Activated CD4-positive, CD25-positive, alpha-beta regulatory T cell treated with anti-CD3 and anti-CD28 coated beads, Interleukin-2, amount 50 U/mL, for 24 hours (primary cell): Measurements from ENCODE around the gene HOXB8.

Source experiments
- ATAC-seq, 2 donors: fragments of 150-1000 bp; cut with Tn5 transposase; one replicate each; pipeline ENCODE4 v1.10.0; 2021; ENCODE audit warnings: mild to moderate bottlenecking in 1 of 2, moderate library complexity in 1 of 2

HOXB8 gene

DNA sequence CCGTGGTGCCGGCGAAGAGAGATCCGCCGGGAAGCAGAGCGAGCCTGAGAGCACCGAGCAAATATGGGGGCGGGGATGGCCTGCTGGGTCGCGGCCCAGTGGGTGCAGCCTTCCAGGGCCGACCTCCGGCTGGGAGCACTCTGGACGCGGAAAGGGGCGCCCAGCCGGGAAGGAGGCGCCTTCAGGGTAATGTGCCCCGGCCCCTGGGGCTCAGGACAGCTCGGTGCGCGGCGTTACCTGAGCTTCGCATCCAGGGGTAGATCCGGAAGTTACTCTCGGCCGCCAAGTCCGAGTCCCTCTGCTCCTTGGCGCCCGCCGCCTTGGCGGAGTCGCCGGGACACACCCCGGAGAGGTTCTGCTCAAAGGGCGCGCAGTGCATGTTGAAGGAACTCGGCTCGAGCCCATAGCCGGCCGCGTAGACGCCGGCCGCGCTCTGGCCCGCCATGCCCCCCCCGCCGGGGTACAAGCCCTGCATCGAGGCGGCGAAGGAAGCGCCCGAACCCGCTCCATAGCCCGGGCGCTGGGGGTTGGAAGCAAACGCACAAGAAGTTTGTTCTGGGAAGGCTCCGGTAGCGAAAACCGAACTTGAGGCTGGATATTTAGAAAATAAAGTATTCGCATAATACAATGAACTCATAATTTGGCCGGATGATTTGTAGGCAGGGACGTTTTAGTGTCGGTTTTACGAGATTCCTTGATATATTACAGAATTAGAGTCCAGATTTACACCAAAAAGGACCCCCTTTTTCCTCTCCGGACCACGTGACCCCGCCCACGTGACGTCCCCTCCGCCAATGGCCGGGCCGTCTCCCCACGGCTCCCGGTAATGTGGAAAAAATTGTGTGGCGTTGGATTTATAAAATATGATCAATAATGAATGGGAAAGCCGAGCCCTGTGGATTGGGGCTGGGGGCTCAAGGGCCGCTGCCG, 4.5 kb downstream of the HOXB8 start, which contains the start of gene HOXB7:
TSS of gene HOXB7 (minus strand) at position 736 of the 930 bp plus-strand sequence. CDS start at position 637, 99 bp downstream.
- peak; percentile 30 to 40 for ATAC-seq

DNA sequence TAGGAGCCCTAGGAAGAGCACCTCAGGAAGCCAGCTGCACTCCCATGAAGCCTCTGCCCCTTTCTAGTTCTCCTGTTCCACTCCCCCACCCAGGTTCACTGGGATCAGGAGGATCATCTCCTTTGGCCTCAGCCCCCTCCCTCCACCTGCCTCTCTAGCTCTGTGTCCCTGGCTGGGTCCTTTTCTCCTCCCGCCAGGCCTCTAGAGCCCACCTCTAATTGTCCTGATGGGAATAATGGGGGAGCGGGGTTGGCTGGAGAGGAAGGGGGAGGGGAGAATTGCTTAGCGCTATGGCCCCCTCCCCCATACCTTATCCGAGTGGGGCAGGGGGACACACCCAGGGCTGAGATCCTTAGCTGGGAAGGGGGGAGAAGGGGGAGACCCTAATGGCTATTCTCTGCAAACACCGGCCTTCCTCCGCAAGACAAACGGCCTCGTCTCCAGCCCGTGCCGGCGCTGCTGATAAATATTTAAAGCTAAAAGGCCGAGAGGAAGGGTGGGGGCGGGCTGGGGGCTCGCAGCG, 5.3 kb downstream of the HOXB8 start:
- no peak for ATAC-seq

DNA sequence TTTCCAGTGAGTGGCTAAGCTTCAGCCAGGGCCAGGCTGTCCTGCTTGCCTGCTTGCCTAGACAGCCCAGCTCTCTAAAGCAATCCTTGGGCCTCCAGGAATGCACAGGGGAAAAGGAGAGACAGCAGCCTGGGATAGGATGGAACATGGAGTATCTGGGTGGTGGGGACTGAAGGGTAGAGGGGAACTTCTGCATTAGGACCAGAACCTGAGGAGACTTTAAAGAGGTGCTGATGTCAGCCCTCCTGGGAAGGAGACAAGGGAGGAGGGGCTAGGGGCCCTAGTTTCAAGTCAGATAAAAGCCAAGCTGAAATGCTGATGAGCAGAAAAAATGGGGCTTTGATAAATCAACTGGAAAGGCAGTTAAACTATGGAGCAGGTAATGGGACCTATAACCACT, 6.1 kb downstream of the HOXB8 start:
- ATAC-seq: no peak

DNA sequence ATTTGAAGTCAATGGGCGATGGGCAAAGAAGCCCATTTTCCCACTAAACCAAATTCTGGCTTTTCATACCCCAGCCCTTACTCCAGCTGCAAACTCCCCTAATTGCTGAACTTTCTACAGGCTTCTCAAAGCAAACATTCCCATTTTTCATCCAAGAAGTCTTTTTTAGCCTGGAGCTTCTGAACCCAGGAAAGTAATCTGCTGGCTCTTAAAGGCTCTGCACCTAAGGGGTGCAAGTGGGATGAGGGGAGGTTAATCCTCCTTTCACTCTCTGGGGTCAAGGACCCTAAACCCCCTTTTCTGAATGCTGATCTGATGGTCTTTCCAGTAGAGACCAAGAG, 6.6 kb downstream of the HOXB8 start:
- no peak for ATAC-seq

DNA sequence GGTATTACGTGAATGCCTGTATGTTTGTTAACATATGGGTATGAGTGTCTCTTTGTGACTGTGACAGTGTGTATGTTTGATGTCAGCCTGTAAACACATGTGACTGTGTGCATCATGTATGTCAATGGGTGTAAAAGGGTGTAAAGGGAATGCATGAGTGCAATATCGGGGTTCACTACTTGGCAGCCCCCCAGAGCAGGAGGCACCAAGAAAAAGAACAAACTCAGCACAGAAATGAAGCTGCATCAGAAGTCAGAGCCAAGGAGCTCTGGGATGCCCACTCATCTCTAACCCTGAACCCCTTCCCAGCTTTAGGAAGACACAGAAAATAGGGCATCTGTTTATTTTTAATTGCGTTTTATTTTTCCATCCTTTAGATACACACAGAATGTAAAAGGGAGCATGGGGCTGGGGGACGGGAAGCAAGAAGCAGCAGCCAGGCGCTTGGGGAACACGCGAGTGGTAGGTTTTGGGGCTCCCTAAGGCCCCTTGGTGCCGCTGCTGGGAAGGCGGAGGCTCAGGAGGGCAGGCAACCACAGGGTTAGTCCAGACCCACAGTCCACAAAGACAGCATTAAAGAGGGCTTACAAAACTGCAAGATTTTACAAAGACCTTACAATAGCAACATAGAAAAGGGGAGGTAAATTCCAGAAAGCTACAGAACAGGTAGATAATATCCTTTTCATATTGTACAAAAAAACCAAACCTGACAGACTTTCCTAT, 8.0 kb downstream of the HOXB8 start:
- ATAC-seq: no peak

DNA sequence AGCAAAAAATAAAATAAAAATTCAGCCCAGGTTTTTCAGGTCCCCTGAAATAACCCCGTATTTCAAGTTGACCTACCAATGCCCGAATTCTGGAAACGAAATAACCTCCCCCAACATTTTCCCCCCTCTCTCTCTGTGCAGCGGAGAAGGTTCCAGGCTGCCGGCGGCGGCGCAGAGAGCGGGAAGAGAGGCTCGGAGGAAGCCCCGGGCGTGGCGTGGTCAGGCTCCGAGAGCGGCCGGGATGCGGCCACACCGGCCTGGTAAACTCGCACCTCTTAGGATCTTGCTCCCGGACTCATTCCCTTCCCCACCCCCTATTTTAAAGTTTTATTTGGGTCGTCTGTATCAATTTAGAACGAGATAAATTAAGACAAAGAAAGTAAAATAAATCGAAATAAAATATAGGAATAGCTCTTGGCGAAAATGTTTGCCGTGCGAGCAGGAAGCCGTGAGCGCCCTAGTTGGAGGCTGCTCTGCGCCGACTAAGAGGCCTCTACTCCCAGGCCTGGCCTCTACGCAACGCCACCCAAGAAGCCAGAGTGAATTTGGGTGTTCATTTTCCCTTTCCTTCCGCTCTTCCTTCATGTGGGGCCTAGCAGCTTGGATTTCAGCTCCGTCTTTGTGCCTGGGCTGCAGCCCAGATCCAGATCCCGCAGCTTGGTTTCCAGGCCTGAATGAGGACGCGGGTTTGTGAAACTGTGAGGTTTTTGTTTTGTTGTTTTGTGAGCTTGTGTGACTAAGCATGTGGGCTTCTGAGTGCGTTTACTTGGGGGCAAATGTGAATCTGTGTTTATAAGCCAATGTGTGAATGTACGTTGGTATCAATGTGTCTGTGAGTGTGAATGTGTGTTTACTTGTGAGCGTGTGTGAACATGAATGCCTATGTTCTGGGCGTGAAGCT, 8.9 kb downstream of the HOXB8 start:
- no peak for ATAC-seq

DNA sequence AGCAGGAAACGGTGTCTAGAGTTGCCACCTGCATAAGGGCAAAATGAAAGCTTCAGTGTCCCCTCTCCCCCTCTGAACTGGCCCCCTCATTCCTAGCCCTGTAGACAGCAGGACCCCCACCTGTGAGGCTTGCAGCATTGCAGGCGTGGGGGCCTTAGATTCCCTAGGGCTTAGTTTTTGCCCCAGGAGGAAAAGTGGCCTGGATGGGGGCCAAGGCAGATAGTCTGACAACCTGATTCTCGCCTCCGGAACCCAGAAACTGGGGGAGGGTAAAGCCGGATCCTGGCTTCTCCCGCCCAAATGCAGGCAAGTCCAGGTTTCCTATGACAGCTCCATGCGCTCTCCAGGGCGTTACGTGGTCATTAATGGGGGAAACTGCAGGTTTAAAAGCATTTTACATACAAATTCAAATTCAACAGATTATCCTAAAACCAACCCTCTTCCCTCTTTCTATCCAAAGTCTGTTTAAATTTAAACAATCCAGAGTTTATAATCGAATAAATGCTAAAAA, 9.6 kb downstream of the HOXB8 start:
- ATAC-seq: no peak

DNA sequence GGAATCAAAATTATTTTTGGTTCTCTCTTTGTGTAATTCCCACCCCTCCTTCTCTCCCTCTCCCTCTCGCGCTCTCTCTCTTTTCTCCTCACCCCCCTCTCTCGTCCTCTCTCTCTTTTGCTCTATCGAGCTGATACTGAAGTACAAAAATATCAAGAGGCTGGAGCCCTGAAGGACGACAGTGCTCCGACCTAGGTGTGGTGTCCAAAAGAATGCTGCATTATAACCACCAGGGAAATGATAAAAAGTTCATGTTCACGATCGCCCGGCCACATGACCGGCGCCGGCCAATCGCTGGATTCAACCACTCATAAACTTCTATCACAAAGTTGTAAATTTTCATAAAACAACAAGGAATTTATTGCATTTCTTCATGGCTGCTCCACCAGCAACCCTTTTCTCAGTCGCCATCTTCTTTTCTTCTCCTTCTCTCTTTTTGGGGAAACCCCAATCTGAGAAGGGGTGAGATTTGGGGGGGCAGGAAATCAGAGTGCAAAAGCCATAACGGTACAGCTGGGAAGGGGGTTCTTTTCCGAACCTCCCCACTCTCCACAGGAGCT, 10.2 kb downstream of the HOXB8 start, which contains the start of gene HOXB6:
TSS of gene HOXB6 (minus strand) at position 217 of the 560 bp plus-strand sequence. CDS start 6,836 bp downstream, outside the sequence.
- no peak for ATAC-seq

DNA sequence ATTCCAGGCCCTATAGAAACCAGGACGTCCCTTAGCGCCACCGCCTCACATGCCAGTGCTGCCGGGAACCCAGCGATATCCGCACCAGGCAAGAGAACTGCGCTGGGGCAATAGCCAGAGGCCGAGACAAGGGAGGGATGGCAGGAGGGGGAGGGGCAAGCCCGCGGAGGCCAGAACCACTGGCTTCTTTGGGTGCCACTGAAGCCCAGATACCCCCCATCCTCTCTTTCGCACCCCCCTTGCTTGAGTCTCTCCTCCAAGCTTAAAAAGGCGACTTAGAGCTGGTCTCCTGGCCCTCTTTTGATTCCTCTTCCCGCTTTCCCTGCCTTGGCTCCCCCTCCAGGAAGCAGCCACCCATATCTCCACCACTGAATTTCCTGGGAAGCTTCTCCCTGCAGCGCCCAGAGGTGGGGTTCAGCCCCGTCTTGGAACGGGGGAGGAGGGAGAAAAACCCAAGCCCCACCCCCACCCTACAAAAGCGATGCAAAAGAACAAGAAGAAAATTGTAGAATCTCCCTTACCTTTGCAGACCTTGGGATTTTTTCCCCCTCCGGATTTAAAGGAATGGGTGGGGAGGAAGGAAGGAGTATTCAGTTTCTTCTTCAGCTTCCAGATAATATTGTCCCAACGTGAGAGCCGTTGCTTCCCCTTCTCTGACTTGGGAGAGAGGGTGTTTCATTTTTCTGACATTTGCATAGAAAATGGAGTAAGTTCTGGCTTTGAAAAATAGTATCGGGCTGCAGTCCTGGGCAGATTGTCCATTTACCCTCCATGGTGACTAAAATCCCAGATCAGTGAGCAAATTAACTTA, 10.9 kb downstream of the HOXB8 start:
- ATAC-seq: no peak

DNA sequence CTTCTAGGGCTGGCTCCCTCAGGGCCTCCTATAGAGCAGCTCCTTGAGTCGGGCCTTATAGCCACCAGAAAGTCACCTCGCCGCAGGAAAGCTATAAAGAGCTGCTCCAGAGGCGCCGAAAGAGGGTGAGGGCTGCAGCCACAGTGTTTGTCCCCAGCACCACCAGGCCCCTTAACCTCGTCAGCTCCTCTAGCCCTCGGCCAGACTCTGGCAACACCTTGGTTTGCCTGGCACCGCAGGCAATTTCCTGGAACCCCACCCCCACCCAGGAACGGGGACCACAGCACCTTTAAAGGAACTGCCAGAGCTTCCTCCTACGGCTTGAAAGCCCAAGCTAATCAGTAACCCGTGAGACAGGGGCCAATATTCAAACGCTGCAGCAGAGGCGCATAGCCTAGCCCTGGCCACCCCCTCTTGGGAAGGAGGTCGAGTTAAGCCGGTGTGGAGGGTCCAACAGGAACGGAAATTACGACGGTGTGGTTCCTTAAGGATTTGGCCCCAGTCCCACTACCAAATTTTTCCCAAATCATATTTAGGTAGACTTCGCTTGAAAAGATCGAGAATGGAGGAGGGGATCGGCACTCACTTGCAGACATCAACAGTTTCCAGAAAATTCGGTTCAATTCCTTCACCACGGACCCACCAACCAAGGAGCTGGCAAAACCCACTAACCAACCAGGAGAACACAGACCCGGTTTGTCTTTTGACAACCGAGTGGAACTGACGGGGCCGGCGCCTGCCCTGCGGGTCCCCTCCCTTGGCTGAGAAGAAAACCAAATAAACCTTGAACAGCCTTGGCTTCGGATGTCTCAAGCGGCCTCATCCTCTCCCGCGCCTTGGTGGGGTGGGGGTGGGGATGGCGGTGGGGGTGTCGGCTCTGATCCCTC, 13.3 kb downstream of the HOXB8 start:
- ATAC-seq: no peak

DNA sequence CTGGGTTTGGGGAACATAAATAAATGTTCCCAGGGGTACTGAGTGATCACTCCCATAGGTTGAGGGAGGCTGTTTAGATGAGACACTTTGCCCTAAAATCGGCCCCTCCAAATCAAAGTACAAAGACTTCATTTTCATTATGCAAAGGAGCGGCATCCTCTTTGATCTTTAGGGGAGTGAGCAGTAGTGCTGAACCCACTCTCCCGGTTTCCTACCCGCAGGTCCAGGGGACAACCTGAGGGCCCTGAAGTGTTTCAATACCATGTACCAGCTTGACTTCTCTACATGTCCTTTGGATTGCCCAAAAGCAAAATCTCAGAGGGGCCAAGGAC, 13.9 kb downstream of the HOXB8 start:
- ATAC-seq: no peak

DNA sequence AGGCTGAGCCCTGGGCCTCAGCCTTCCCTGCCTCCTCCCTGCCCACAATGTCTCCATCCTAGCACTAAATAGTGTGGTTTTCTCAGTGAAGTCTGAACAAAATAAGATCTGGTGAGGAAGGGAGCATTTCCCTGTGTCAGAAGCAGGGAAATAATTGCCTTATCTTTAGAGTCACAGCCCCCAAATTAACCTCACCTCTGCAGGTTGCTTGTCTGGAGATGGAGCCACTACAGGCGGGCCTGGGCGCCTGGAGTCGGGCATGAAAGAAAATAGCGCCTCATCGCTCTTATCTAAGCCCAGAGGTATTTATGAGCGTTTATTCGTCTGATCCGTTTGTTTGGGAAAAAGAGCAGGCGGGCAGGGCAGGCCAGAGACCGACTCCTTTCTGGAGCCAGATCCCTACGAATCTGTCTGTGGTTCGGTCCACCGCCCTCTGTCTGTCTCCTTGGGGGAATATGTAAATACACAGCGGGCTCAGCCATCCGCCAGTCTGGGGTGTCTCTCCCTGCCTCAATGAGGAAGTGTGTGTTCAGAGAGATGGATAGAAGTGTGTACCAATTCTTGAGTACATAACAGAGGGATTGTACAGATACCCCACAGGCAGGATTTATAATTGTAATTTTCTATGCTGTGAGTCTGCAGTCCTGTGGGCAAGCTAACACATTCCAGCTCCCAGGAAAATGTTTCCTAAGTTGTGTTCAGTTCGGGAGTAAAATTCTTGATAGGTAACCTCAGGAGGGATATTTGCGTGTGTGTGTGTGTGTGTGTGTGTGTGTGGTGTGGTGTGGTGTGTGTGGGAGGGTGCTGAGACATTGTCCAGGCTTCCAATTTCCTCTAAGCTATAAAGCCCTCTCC, 14.6 kb downstream of the HOXB8 start:
- no peak for ATAC-seq

DNA sequence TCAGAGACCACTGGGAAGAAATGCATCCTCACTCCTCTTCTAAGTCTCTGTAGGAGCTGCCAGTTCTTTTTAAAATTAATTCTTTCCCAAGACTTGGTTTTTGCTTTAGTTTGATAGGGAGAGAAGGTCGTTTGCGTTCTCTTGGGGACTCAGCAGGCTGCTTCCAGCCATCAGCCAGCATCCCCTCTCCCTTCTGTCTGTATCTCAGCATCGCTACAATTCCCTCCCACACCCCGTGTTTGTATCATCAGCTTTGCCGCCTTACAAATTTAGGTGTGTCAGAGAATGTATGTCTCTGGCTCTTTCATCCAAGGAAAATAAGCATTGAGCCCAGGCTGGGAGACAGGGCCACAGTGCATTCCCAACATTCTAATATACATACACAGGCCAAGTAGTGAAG, 15.7 kb downstream of the HOXB8 start:
- ATAC-seq: no peak

DNA sequence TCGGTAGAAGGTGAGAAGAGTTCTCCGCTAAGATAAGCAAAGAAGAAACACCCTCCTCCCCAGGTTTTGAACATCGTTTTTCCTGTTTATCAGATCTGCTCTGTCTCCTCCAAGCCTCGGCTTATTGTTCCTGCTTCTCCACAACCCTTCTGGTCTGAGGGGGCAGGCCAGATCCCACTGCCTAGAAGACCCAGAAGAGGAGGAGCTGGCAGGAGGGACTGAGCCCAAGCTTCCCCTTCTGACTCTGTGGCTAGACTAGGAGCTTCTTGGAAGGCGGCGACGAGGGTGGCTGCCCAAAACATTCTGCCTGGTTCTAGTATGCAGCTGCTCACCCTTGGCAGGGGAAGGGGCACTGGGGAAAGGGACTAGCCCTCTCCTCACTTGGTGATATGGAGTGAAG, 16.4 kb downstream of the HOXB8 start:
- ATAC-seq: no peak

DNA sequence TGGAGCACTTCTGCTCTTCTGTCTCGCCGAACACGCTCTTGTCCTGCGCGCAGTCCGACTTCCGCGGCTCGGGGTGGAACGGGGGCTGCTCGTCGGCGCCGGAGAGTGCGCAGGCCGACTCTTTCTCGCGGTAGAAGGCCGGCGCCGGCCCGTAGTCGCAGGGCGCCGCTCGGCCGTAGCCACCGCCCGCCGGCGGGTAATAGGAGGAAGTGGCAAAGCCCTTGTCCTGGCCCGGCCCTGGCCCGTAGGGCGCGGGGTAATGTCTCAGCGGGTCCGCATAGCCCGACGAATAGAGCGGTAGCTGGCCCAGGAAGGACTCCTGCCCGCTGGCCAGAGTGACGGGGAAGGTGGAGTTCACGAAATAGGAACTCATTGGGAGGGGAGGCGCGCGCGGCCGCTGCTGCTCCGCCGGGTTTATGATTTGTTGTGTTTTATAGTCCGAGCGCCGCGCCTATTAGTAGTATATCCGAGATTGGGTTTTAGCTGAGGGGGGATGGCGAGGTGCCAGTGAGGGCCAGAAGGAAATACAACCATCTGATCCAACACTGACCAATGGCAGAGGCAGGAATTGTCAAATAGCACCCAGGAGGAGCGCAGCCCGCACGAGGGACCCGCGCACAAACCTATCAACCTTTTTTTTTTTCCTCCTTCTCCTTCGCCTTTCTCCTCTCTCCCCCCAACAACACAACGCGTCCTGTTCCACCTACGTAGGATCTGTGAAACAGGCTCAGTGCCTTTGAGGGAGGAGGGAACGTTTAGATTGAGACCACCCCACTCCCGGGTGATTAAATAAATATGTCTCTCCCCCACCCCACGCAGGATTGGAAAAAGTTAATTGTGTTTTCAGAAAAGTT, 17.1 kb downstream of the HOXB8 start:
- peak; percentile 24 to 45 for ATAC-seq

DNA sequence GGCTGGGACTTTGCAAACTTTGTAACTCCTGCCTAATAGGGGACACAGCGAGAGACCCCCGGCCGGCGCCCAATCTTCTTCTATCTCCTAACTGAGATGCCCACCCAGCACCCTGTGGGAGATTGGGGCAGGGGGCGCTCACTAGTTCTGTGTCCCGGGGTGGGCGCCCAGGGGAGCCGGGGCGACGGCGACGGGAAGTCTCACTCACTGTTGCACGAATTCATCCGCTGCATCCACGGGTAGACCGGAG, 17.6 kb downstream of the HOXB8 start:
- no peak for ATAC-seq

DNA sequence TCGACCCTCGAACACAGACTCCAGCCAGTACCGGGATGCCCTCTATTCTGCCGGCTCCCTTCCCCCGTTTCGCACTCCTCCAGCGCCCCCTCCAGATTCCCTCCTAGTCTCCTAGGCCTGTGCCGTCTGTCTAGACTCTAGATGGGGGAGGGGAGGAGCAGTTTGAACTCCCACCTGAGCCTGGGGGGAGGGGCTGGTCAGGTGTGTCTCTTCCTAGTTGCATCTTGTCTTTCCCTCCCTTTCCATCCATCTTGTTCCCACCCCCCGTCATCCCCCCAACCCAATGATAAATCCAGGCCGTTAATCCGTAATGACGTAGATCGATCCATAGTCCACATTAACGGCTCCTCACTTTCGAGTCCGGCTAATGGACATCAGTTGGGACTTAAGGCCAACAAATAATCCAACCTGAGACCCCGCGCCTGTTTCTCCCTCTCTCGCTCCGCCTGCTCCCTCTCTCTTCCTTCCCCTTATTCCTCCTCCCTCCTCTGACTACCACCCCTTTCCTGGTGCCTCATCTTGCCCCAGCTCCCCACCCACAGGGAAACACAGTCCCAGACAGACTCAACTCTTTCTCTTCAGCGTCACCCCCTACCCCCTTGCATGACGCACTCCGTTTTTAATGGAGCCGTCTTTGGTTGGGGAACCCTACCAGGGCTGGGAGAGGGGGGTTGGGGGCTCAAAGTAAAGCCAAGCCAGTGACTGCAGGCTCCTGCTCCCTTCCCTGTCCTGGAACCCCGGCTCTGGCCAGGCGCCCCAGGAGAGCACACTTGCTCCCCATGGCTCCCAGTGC, 18.2 kb downstream of the HOXB8 start:
- ATAC-seq: no peak
